Astrocyte (in vitro differentiated cells and primary cell): ENCODE measurements around the gene NNAT. TPM values are rescaled to one million over a fixed set of nuclear protein-coding genes. Genes with fewer than 3 reads are reported as not detected.

Source experiments
- DNase-seq: peaks from one replicate; pipeline ENCODE4 v3.0.0-alpha.2; 2010; ENCODE audit warnings: low read depth
- FAIRE-seq: peaks from 2 replicates; lab custom pipeline; 2011; peaks lifted over from hg19 to GRCh38; lab: Jason Lieb, UNC
- H2AFZ ChIP-seq: 2 replicates; pipeline ENCODE4 v1.6.0; 2012; ENCODE audit warnings: low read depth, low read length, inconsistent platforms
- H3K27ac ChIP-seq: 2 replicates; pipeline ENCODE4 v1.5.1; 2011; ENCODE audit warnings: low read depth, low read length, inconsistent platforms
- H3K27me3 ChIP-seq: 2 replicates; pipeline ENCODE4 v1.6.0; 2011; ENCODE audit warnings: low read length, inconsistent platforms; ENCODE audit not compliant: insufficient read depth
- H3K36me3 ChIP-seq: 2 replicates; pipeline ENCODE4 v1.5.1; 2011; ENCODE audit warnings: low read length, inconsistent platforms; ENCODE audit not compliant: insufficient read depth
- H3K4me1 ChIP-seq: 2 replicates; pipeline ENCODE4 v1.5.1; 2011; ENCODE audit warnings: low read length, inconsistent platforms; ENCODE audit not compliant: insufficient read depth
- H3K4me2 ChIP-seq: 2 replicates; pipeline ENCODE4 v1.6.0; 2012; ENCODE audit warnings: low read length, inconsistent platforms
- H3K4me3 ChIP-seq: 2 replicates; pipeline ENCODE4 v1.5.1; 2011; ENCODE audit warnings: low read depth, mild to moderate bottlenecking, low read length, inconsistent platforms; ENCODE audit not compliant: insufficient read depth
- H3K79me2 ChIP-seq: 2 replicates; pipeline ENCODE4 v1.6.0; 2012; ENCODE audit warnings: mild to moderate bottlenecking, low read length, inconsistent platforms; ENCODE audit not compliant: insufficient read depth
- H3K9ac ChIP-seq: 2 replicates; pipeline ENCODE4 v1.6.0; 2012; ENCODE audit warnings: mild to moderate bottlenecking, low read length, inconsistent platforms
- H3K9me3 ChIP-seq: 2 replicates; pipeline ENCODE4 v1.5.1; 2012; ENCODE audit warnings: low read depth, mild to moderate bottlenecking, low read length, inconsistent platforms; ENCODE audit not compliant: insufficient read depth
- H4K20me1 ChIP-seq: 2 replicates; pipeline ENCODE4 v1.6.0; 2012; ENCODE audit warnings: low read length, inconsistent platforms; ENCODE audit not compliant: insufficient read depth
- H3K27ac Mint-ChIP-seq: one replicate; pipeline ENCODE4 v1.8.0; 2021; ENCODE audit warnings: mild to moderate bottlenecking, mixed read lengths; ENCODE audit not compliant: unreplicated experiment
- H3K27me3 Mint-ChIP-seq: one replicate; pipeline ENCODE4 v1.8.0; 2021; ENCODE audit warnings: low read depth, mixed read lengths; ENCODE audit not compliant: unreplicated experiment
- H3K36me3 Mint-ChIP-seq: one replicate; pipeline ENCODE4 v1.8.0; 2021; ENCODE audit warnings: low read depth, mixed read lengths; ENCODE audit not compliant: unreplicated experiment
- H3K4me1 Mint-ChIP-seq: one replicate; pipeline ENCODE4 v1.8.0; 2021; ENCODE audit warnings: low read depth, mixed read lengths; ENCODE audit not compliant: unreplicated experiment
- H3K4me3 Mint-ChIP-seq: one replicate; pipeline ENCODE4 v1.8.0; 2021; ENCODE audit warnings: mild to moderate bottlenecking, moderate library complexity, mixed read lengths; ENCODE audit not compliant: unreplicated experiment
- H3K9me3 Mint-ChIP-seq: one replicate; pipeline ENCODE4 v1.8.0; 2021; ENCODE audit warnings: mild to moderate bottlenecking, mixed read lengths; ENCODE audit not compliant: unreplicated experiment
- CTCF ChIP-seq: IDR thresholded peaks from 2 replicates; pipeline ENCODE4 v1.5.1; 2011; ENCODE audit warnings: low read depth, mild to moderate bottlenecking, inconsistent platforms, low read length, moderate library complexity; ENCODE audit not compliant: insufficient read depth
- EZH2 ChIP-seq: IDR thresholded peaks from 2 replicates; pipeline ENCODE4 v1.6.1; 2012; ENCODE audit warnings: mild to moderate bottlenecking, low read length, inconsistent platforms; ENCODE audit not compliant: insufficient read depth
- total RNA-seq: library from RNA; stranded (reverse); gene quantifications from 2 replicates; pipeline ENCODE4 v1.2.1, GENCODE V29; 2021

Gene NNAT
- total RNA-seq, 1 donor from 2014 or later = 3.6 TPM

- Mint-ChIP-seq H3K27me3 (no peaks in the 10 kb centered on the region), H3K4me1 (peaks cover 13% of the 10 kb centered on the region), H3K36me3 (peaks cover 55% of the 10 kb centered on the region), H3K9me3 (no peaks in the 10 kb centered on the region), H3K4me3 (no peak overlapping the region), H3K27ac (no peak overlapping the region)
- FAIRE-seq (no peak), DNase-seq (peak; percentile 69)
- Histone ChIP-seq H3K27ac (no peak overlapping the region), H3K4me2 (peak overlapping the region; percentile 4), H3K79me2 (peaks cover 75% of the 10 kb centered on the region), H3K36me3 (peaks cover 10% of the 10 kb centered on the region), H2AFZ (no peak overlapping the region), H4K20me1 (peaks cover 100% of the 10 kb centered on the region), H3K4me1 (peaks cover 31% of the 10 kb centered on the region), H3K4me3 (no peak overlapping the region), H3K27me3 (no peaks in the 10 kb centered on the region), H3K9ac (no peak overlapping the region), H3K9me3 (no peaks in the 10 kb centered on the region)
- TF ChIP-seq CTCF = no peak
- no peak for TF ChIP-seq EZH2
Measured at GRCh38 chr20:37516811-37517750, 4.0 kb upstream of the NNAT start.

GRCh38 chr20:37518059-37518458 lies 3.0 kb upstream of the NNAT start:
- DNase-seq (no peak), FAIRE-seq (no peak)
- no peak for TF ChIP-seq CTCF
- TF ChIP-seq EZH2 = no peak
- Mint-ChIP-seq H3K27me3 (no peaks in the 10 kb centered on the region), H3K4me1 (peaks cover 8% of the 10 kb centered on the region), H3K4me3 (no peak overlapping the region), H3K27ac (peak overlapping the region; percentile 4), H3K9me3 (no peaks in the 10 kb centered on the region), H3K36me3 (peaks cover 48% of the 10 kb centered on the region)
- Histone ChIP-seq H3K36me3 (peaks cover 10% of the 10 kb centered on the region), H3K79me2 (peaks cover 84% of the 10 kb centered on the region), H3K4me1 (peaks cover 27% of the 10 kb centered on the region), H2AFZ (no peak overlapping the region), H3K27me3 (no peaks in the 10 kb centered on the region), H3K9ac (no peak overlapping the region), H4K20me1 (peaks cover 99% of the 10 kb centered on the region), H3K4me3 (no peak overlapping the region), H3K4me2 (no peak overlapping the region), H3K27ac (no peak overlapping the region), H3K9me3 (no peaks in the 10 kb centered on the region)
